MM.1S (cell line): ENCODE data around the gene ROPN1B.

Experiments
- DNase-seq: peaks from one replicate; pipeline ENCODE4 v3.0.0-alpha.2; 2015
- H2AFZ ChIP-seq: fragments of 300-600 bp; sonication (generic); 2 replicates; pipeline ENCODE4 v1.6.0; 2016; ENCODE audit warnings: antibody characterized with exemption, low read length
- H3F3A ChIP-seq: fragments of 300-600 bp; sonication (generic); 2 replicates; pipeline ENCODE4 v1.6.1; 2016; ENCODE audit warnings: mild to moderate bottlenecking, antibody characterized with exemption, low read length, moderate library complexity, mixed read lengths; ENCODE audit not compliant: insufficient read depth
- H3K27ac ChIP-seq: fragments of 300-600 bp; sonication (generic); 2 replicates; pipeline ENCODE4 v1.5.1; 2016; ENCODE audit warnings: mild to moderate bottlenecking, low read length
- H3K27me3 ChIP-seq: fragments of 300-600 bp; sonication (generic); replicated peaks from 2 replicates; pipeline ENCODE4 v1.6.0; 2016; ENCODE audit warnings: low read length; ENCODE audit not compliant: insufficient read depth
- H3K36me3 ChIP-seq: fragments of 300-600 bp; sonication (generic); replicated peaks from 2 replicates; pipeline ENCODE4 v1.6.1; 2016; ENCODE audit warnings: mild to moderate bottlenecking, low read length, mixed read lengths; ENCODE audit not compliant: insufficient read depth
- H3K4me1 ChIP-seq: fragments of 300-600 bp; sonication (generic); 2 replicates; pipeline ENCODE4 v1.6.1; 2016; ENCODE audit warnings: low read length, mixed read lengths
- H3K4me2 ChIP-seq: fragments of 300-600 bp; sonication (generic); 2 replicates; pipeline ENCODE4 v1.6.0; 2016; ENCODE audit warnings: low read depth, low read length
- H3K4me3 ChIP-seq: fragments of 300-600 bp; sonication (generic); 2 replicates; pipeline ENCODE4 v1.5.1; 2016; ENCODE audit warnings: low read length, mixed read lengths
- H3K79me2 ChIP-seq: fragments of 300-600 bp; sonication (generic); 2 replicates; pipeline ENCODE4 v1.6.1; 2016; ENCODE audit warnings: mixed run types, low read length, mixed read lengths
- H3K9ac ChIP-seq: fragments of 300-600 bp; sonication (generic); 2 replicates; pipeline ENCODE4 v1.6.1; 2016; ENCODE audit warnings: low read length, mixed read lengths
- H3K9me2 ChIP-seq: fragments of 300-600 bp; sonication (generic); replicated peaks from 2 replicates; pipeline ENCODE4 v1.6.1; 2016; ENCODE audit warnings: mild to moderate bottlenecking, low read length, mixed read lengths; ENCODE audit not compliant: insufficient read depth
- H3K9me3 ChIP-seq: fragments of 300-600 bp; sonication (generic); replicated peaks from 2 replicates; pipeline ENCODE4 v1.6.1; 2016; ENCODE audit warnings: mild to moderate bottlenecking, low read length, mixed read lengths; ENCODE audit not compliant: insufficient read depth
- H4K20me1 ChIP-seq: fragments of 300-600 bp; sonication (generic); 2 replicates; pipeline ENCODE4 v1.6.1; 2016; ENCODE audit warnings: mild to moderate bottlenecking, low read length, moderate library complexity, mixed read lengths; ENCODE audit not compliant: insufficient read depth
- EZH2 ChIP-seq: fragments of 300-600 bp; sonication (generic); optimal IDR thresholded peaks from 2 replicates; pipeline ENCODE3; 2017; ENCODE audit warnings: low read depth, mild to moderate bottlenecking, antibody characterized with exemption, low read length, mixed read lengths
- EZH2phosphoT487 ChIP-seq: fragments of 300-600 bp; sonication (generic); IDR thresholded peaks from 2 replicates; pipeline ENCODE4 v1.6.1; 2018; ENCODE audit warnings: antibody characterized with exemption, low read length
- TF ChIP-seq, protein P1 (sequence below): fragments of 300-600 bp; sonication (generic); IDR thresholded peaks from 2 replicates; pipeline ENCODE4 v1.5.1; 2016; ENCODE audit warnings: antibody characterized with exemption, low read length, mixed read lengths

Gene ROPN1B

DNA sequence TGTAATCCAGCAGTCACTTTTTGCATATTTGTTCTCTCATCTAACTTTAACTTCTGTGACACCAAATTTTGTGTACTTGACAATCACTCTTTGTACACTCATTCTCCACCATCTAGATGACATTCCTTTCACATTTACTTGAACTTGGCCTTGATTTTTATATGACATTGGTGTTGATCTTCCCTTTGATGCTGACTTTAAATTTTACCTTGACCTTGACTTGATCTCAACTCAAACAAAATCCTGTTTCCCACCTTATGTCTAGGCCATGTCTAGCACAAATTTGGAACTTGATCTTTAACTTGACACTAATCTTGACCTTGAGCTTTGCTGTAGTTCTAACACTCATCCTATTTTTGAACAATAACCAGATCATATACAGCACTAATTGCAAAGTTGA, 33.2 kb downstream of the ROPN1B start:
- no peak overlapping the region for H3K4me3 ChIP-seq
- no peaks in the 10 kb centered on the region for H3K9me3 ChIP-seq
- H3K9ac ChIP-seq = no peak overlapping the region
- H3K4me2 ChIP-seq = no peak overlapping the region
- H3K9me2 ChIP-seq = no peaks in the 10 kb centered on the region
- H3K27me3 ChIP-seq = no peaks in the 10 kb centered on the region
- H2AFZ ChIP-seq = no peak overlapping the region
- H4K20me1 ChIP-seq = no peaks in the 10 kb centered on the region
- H3K36me3 ChIP-seq = no peaks in the 10 kb centered on the region
- no peaks in the 10 kb centered on the region for H3K79me2 ChIP-seq
- no peak for DNase-seq
- H3K27ac ChIP-seq = no peak overlapping the region
- TF ChIP-seq EZH2 (no peak), EZH2phosphoT487 (no peak)
- TF ChIP-seq, protein P1, sequence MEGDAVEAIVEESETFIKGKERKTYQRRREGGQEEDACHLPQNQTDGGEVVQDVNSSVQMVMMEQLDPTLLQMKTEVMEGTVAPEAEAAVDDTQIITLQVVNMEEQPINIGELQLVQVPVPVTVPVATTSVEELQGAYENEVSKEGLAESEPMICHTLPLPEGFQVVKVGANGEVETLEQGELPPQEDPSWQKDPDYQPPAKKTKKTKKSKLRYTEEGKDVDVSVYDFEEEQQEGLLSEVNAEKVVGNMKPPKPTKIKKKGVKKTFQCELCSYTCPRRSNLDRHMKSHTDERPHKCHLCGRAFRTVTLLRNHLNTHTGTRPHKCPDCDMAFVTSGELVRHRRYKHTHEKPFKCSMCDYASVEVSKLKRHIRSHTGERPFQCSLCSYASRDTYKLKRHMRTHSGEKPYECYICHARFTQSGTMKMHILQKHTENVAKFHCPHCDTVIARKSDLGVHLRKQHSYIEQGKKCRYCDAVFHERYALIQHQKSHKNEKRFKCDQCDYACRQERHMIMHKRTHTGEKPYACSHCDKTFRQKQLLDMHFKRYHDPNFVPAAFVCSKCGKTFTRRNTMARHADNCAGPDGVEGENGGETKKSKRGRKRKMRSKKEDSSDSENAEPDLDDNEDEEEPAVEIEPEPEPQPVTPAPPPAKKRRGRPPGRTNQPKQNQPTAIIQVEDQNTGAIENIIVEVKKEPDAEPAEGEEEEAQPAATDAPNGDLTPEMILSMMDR = no peak
- no peaks in the 10 kb centered on the region for H3F3A ChIP-seq
- no peaks in the 10 kb centered on the region for H3K4me1 ChIP-seq

GRCh38 chr3:126003447-126004190, 34.6 kb downstream of the ROPN1B start:
- no peak for DNase-seq

DNA sequence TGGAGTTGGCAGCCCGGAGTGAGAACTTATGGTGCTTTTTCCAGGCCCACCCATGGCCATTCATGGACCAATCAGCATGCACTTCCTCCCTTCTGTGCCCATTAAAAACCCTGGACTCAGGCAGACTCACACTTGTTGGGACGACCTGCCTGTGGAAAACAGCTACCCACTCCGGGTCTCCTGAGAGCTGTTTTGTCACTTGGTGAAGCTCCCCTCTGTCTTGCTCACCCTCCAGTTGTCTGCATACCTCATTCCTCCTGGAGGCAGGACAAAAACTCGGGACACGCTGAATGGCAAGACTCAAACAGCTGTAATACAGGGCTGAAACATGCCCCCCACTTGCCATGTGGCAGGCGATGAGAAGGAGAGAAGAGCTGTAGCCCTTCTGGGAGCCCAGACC, 35.2 kb downstream of the ROPN1B start:
- TF ChIP-seq EZH2phosphoT487 (no peak), EZH2 (no peak)
- TF ChIP-seq, protein P1 = no peak
- no peak overlapping the region for H2AFZ ChIP-seq
- no peaks in the 10 kb centered on the region for H3F3A ChIP-seq
- no peaks in the 10 kb centered on the region for H3K9me2 ChIP-seq
- H4K20me1 ChIP-seq = no peaks in the 10 kb centered on the region
- H3K9ac ChIP-seq = no peak overlapping the region
- H3K27ac ChIP-seq = no peak overlapping the region
- H3K9me3 ChIP-seq = no peaks in the 10 kb centered on the region
- no peaks in the 10 kb centered on the region for H3K27me3 ChIP-seq
- no peaks in the 10 kb centered on the region for H3K79me2 ChIP-seq
- no peaks in the 10 kb centered on the region for H3K4me1 ChIP-seq
- no peaks in the 10 kb centered on the region for H3K36me3 ChIP-seq
- H3K4me2 ChIP-seq = no peak overlapping the region
- H3K4me3 ChIP-seq = no peak overlapping the region
- DNase-seq = no peak

More at GRCh38 chr3:126003447-126004190, 34.6 kb downstream of the ROPN1B start:
- Histone ChIP-seq H3K36me3 (no peaks in the 10 kb centered on the region), H3K79me2 (no peaks in the 10 kb centered on the region), H3K9ac (no peak overlapping the region), H3K27ac (no peak overlapping the region), H3K4me3 (no peak overlapping the region), H3K4me2 (no peak overlapping the region), H3K9me3 (no peaks in the 10 kb centered on the region), H4K20me1 (no peaks in the 10 kb centered on the region), H3F3A (no peaks in the 10 kb centered on the region), H2AFZ (no peak overlapping the region), H3K9me2 (no peaks in the 10 kb centered on the region), H3K27me3 (no peaks in the 10 kb centered on the region), H3K4me1 (no peaks in the 10 kb centered on the region)
- TF ChIP-seq, protein P1 = no peak
- no peak for TF ChIP-seq EZH2phosphoT487
- TF ChIP-seq EZH2 = no peak
